Common myeloid progenitor, CD34-positive (primary cell): ENCODE results near the gene BUD13.

Source experiments
- CTCF ChIA-PET: fragments of 350-600 bp; sonication (Branson Sonifier 250); formaldehyde crosslinking; loops from one replicate; lab custom pipeline; 2021; ENCODE audit warnings: antibody characterized with exemption; lab: Charles Lee
- POLR2A ChIA-PET: fragments of 350-600 bp; sonication (Branson Sonifier 250); formaldehyde crosslinking; loops from one replicate; lab custom pipeline; 2021; ENCODE audit warnings: antibody characterized with exemption; lab: Charles Lee
- DNase-seq, 3 donors: peaks; one replicate each; pipeline versions ENCODE4 v3.0.0 to v3.0.0-alpha.2; 2013
- H3K27ac ChIP-seq, 2 experiments: 1 replicate in 1 of 2; 2 replicates in 1 of 2; pipeline ENCODE4 v1.7.0; 2013; ENCODE audit warnings: inconsistent platforms in 2 of 2, low read length in 2 of 2, mild to moderate bottlenecking in 2 of 2, low read depth in 1 of 2, moderate library complexity in 1 of 2; ENCODE audit not compliant: severe bottlenecking in 2 of 2, insufficient read depth in 1 of 2, poor library complexity in 1 of 2
- H3K27me3 ChIP-seq, 5 experiments: replicated peaks in 2 of 5; 1 replicate in 3 of 5; 2 replicates in 2 of 5; pipeline versions ENCODE4 v1.6.1 to v1.7.0; 2013; ENCODE audit warnings: low read length in 4 of 5, mild to moderate bottlenecking in 2 of 5, moderate library complexity in 2 of 5, inconsistent platforms in 1 of 5; ENCODE audit not compliant: insufficient read depth in 5 of 5, control insufficient read depth in 4 of 5
- H3K36me3 ChIP-seq, 4 experiments: 1 replicate in 2 of 4; 2 replicates in 2 of 4; pipeline versions ENCODE4 v1.6.1 to v1.7.0; 2013; ENCODE audit warnings: low read length in 3 of 4, control low read depth in 1 of 4, mild to moderate bottlenecking in 1 of 4; ENCODE audit not compliant: control insufficient read depth in 4 of 4, insufficient read depth in 4 of 4
- H3K4me1 ChIP-seq, 4 experiments: 1 replicate in 3 of 4; 2 replicates in 1 of 4; pipeline versions ENCODE4 v1.6.1 to v1.7.1; 2013; ENCODE audit warnings: low read length in 3 of 4, mild to moderate bottlenecking in 3 of 4, control low read depth in 1 of 4, inconsistent platforms in 1 of 4, moderate library complexity in 1 of 4; ENCODE audit not compliant: control insufficient read depth in 4 of 4, insufficient read depth in 4 of 4; ENCODE audit errors: control extremely low read depth in 1 of 4
- H3K4me3 ChIP-seq, 7 experiments: 1 replicate in 4 of 7; 2 replicates in 3 of 7; pipeline versions ENCODE4 v1.5.1 to v1.7.0; 2013; ENCODE audit warnings: mild to moderate bottlenecking in 7 of 7, low read length in 6 of 7, moderate library complexity in 6 of 7, inconsistent platforms in 2 of 7, low read depth in 2 of 7, control low read depth in 1 of 7; ENCODE audit not compliant: insufficient read depth in 4 of 7, control insufficient read depth in 1 of 7; ENCODE audit errors: extremely low read depth in 1 of 7
- H3K9me3 ChIP-seq, 5 experiments: 1 replicate in 4 of 5; 2 replicates in 1 of 5; pipeline versions ENCODE4 v1.6.1 to v1.7.1; 2013; ENCODE audit warnings: low read length in 4 of 5, mild to moderate bottlenecking in 2 of 5, inconsistent platforms in 1 of 5, low read depth in 1 of 5, moderate library complexity in 1 of 5; ENCODE audit not compliant: control insufficient read depth in 4 of 5, insufficient read depth in 2 of 5; ENCODE audit errors: control extremely low read depth in 1 of 5
- WGBS: methylation state at CpG from one replicate; pipeline ENCODE4 v1.1.5; 2013; ENCODE audit not compliant: insufficient coverage; 5-methylcytosine and 5-hydroxymethylcytosine counted together

The BUD13 gene

DNA sequence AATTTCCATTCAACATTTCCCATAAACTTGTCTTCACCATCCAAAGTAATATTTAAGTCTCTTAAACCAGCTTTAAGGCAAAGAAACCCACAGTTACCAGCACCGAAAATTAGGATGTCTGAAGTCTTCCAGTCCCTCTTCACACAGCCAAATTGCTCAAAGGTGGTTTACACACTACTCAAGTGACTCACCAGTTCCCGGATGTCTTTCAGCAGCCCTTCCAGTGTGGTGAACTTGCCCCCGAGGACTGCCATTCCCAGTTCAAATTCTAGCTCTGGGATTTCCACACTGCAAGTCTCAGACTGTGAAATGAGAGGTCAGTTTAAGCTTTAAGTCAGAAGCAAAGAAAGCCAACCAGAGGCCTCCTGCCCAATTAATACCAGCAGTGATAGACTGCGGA, 9.9 kb upstream of the BUD13 start:
- POLR2A ChIA-PET, result interaction anchor here (0.7 kb wide), 1 partner anchor 156 kb away, joined by 3 read pairs; no protein-coding TSS in a partner anchor
- WGBS, result 90% methylated on average over 3 of the region's 4 CpGs

DNA sequence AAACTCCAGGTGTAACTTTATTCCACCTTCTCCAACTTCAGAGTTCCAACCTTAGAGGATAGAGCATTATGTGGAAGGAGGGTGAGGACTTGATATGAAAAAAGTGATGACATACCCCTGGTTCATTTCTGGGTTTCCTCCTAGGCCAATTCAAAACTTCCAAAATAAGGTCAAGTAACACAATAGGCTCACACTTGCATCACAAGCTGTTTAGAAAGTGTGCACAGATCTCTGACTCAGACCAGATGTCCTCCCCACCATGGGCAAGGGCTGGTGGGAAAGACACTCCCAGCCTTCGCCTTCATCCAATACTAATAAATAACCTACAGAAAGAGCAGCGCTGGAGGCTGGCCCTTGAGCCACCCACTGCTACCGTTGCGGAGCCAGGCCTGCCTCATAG, 5.8 kb upstream of the BUD13 start:
- 99% methylated on average over 4 of the region's 4 CpGs for WGBS
- Histone ChIP-seq H3K27ac (no peak overlapping the region), H3K4me1 (peaks cover 3 to 13% (median 7%) of the 10 kb centered on the region in 4 experiments), H3K27me3 (no peaks in the 10 kb centered on the region), H3K9me3 (no peaks in the 10 kb centered on the region), H3K4me3 (no peak overlapping the region), H3K36me3 (peaks cover 15 to 74% (median 52%) of the 10 kb centered on the region in 4 experiments)
- no peak for DNase-seq
- POLR2A ChIA-PET, result no interaction called here
- CTCF ChIA-PET, result interaction anchor here (1.0 to 3.3 kb wide), 4 partner anchors 12 to 327 kb away, joined by 3 to 13 read pairs (median 4); partner anchors contain the start of gene APOA5

More for the DNA sequence above, 9.9 kb upstream of the BUD13 start:
- Histone ChIP-seq H3K27me3 (no peaks in the 10 kb centered on the region), H3K27ac (no peak overlapping the region), H3K4me3 (no peak overlapping the region), H3K36me3 (peaks cover 28 to 84% (median 68%) of the 10 kb centered on the region in 4 experiments), H3K9me3 (no peaks in the 10 kb centered on the region), H3K4me1 (peaks cover 0 to 12% (median 8%) of the 10 kb centered on the region in 4 experiments)
- CTCF ChIA-PET, result interaction anchor here (0.7 to 2.2 kb wide), 4 partner anchors 8 to 398 kb away, joined by 3 to 4 read pairs (median 4); no protein-coding TSS in a partner anchor
- no peak for DNase-seq

DNA sequence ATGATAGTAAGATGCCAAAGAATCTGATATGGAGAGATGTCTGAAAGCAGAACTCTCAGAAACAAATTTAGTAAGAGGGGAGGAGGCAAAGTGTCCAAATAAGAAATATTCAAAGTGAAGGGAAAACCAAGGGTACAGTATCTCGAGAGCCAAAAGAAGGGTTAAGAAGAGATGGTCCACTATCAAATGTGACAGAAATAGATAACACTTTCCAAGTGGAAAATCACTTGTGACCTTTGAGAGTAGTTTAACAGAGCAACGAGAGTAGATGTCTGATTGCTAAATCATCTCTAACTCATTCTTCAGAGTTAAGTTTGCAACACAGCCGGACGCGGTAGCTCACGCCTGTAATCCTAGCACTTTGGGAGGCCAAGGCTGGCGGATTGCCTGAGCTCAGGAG, 4.3 kb upstream of the BUD13 start:
- H3K27ac ChIP-seq, result no peak overlapping the region
- ChIA-PET CTCF (interaction anchor here (1.9 to 2.0 kb wide), 2 partner anchors 9 to 13 kb away, joined by 7 to 10 read pairs; partner anchors contain the start of gene APOA5), POLR2A (no interaction called here)
- peaks cover 6 to 19% (median 14%) of the 10 kb centered on the region in 4 experiments for H3K4me1 ChIP-seq
- H3K9me3 ChIP-seq, result no peaks in the 10 kb centered on the region
- DNase-seq, result no peak
- WGBS, result 89% methylated on average over 5 of the region's 7 CpGs
- H3K36me3 ChIP-seq, result peaks cover 9 to 59% (median 40%) of the 10 kb centered on the region in 4 experiments
- H3K27me3 ChIP-seq, result no peaks in the 10 kb centered on the region
- H3K4me3 ChIP-seq, result no peak overlapping the region

DNA sequence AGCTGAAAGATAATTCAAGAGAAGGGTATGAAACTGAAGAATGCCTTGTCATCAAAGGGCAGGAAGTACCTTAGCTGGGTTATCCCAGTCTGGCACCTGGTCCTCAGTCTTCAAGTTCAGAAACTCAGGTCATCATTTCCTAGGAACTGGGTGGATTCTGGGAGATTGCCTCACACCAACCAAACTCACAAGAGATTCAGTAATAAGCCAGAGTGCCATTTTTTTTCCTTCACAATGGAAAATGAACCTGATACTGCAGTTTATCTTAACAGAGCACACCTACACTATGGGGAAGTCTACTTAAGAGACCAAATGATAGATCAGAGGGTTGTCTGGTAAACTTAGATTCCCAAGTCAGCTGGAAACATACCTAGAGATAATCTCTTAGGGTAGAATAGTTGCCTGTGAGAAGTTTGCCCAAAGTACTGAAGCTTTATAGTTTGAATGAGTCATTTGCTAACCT, 3.8 kb upstream of the BUD13 start:
- DNase-seq, result no peak
- ChIA-PET CTCF (interaction anchor here (1.3 to 2.0 kb wide), 3 partner anchors 10 to 14 kb away, joined by 3 to 10 read pairs (median 7); partner anchors contain the start of genes APOA5 and ZPR1), POLR2A (no interaction called here)
- Histone ChIP-seq H3K4me1 (peaks cover 11 to 24% (median 19%) of the 10 kb centered on the region in 4 experiments), H3K36me3 (peaks cover 9 to 57% (median 38%) of the 10 kb centered on the region in 4 experiments), H3K9me3 (no peaks in the 10 kb centered on the region), H3K27ac (no peak overlapping the region), H3K4me3 (no peak overlapping the region), H3K27me3 (no peaks in the 10 kb centered on the region)

DNA sequence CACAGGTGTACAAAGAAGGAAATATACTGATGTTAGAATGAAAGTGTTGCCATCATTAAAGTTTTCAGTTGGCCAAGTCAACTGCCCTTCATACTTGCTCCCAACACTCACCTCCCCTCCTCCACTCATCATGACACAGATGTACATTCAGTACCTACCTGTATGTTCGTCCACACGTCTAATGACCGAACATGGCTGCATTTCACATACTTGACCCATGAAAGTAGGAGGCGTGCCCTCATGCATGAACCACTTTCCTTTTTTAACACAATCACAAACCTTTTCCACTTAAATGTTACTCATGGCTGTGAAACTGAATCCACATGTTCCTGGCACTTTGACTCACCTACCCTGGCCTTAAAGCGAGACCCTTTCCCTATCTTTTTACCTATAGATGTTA, 3.2 kb upstream of the BUD13 start:
- no peak overlapping the region for H3K4me3 ChIP-seq
- H3K27me3 ChIP-seq, result no peaks in the 10 kb centered on the region
- H3K27ac ChIP-seq, result no peak overlapping the region
- 97% methylated on average over 4 of the region's 5 CpGs for WGBS
- CTCF ChIA-PET, result interaction anchor here (1.3 to 2.0 kb wide), 3 partner anchors 10 to 15 kb away, joined by 3 to 10 read pairs (median 7); partner anchors contain the start of genes APOA5 and ZPR1
- POLR2A ChIA-PET, result no interaction called here
- peaks cover 6 to 51% (median 35%) of the 10 kb centered on the region in 4 experiments for H3K36me3 ChIP-seq
- DNase-seq, result no peak
- peaks cover 14 to 29% (median 24%) of the 10 kb centered on the region in 4 experiments for H3K4me1 ChIP-seq
- no peaks in the 10 kb centered on the region for H3K9me3 ChIP-seq

DNA sequence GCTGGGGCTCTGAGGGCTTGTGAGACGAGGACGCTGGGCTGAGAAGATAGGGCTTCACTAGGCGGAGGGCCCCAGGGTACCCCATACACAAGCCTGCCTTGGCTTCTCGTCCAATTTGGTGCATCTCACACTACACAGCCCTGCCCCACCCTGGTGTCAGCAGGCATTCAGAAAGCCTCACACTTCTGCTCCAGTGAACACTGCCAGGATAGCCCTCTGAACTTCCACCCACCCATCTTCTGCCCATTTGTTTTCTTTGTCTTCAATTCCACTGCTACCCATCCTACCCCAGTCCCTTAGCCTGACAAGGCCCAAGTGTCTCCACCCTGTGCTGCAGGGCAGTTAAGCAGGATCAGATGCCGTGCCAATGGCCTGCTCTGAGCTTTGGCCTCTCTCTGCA, 1.9 kb upstream of the BUD13 start:
- ChIA-PET POLR2A (interaction anchor here (0.7 kb wide), 1 partner anchor 809 kb away, joined by 3 read pairs; no protein-coding TSS in a partner anchor), CTCF (interaction anchor here (1.2 to 3.1 kb wide), 2 partner anchors 12 to 13 kb away, joined by 3 to 7 read pairs; partner anchors contain the start of gene ZPR1)
- Histone ChIP-seq H3K9me3 (no peaks in the 10 kb centered on the region), H3K36me3 (peaks cover 6 to 41% (median 26%) of the 10 kb centered on the region in 4 experiments), H3K27ac (no peak overlapping the region), H3K27me3 (no peaks in the 10 kb centered on the region), H3K4me1 (peaks cover 14 to 33% (median 24%) of the 10 kb centered on the region in 4 experiments), H3K4me3 (no peak overlapping the region)
- DNase-seq, result no peak
- 95% methylated on average over 4 of the region's 5 CpGs for WGBS
